CD14-positive monocyte (primary cell): ENCODE measurements around the gene STN1. TPM values are rescaled to one million over a fixed set of nuclear protein-coding genes. Genes with fewer than 3 reads are reported as not detected.

ENCODE experiments used
- DNase-seq, 3 donors: peaks; one replicate each; pipeline ENCODE4 v3.0.0-alpha.2; 2011 to 2022
- H2AFZ ChIP-seq: 2 replicates; pipeline ENCODE4 v1.6.0; 2012; ENCODE audit warnings: mild to moderate bottlenecking, low read depth, low read length, inconsistent platforms; ENCODE audit not compliant: insufficient read depth, poor library complexity, severe bottlenecking
- H3K27ac ChIP-seq, 2 donors: 1 replicate in 1 of 2; 2 replicates in 1 of 2; pipeline ENCODE4 v1.5.1; 2012 to 2013; ENCODE audit warnings: low read length in 2 of 2, control low read depth in 1 of 2, inconsistent platforms in 1 of 2, low read depth in 1 of 2, mild to moderate bottlenecking in 1 of 2
- H3K27me3 ChIP-seq, 2 donors: one replicate each; pipeline versions ENCODE4 v1.6.0 to v1.6.1; 2011 to 2013; ENCODE audit warnings: low read length in 2 of 2; ENCODE audit not compliant: control insufficient read depth in 2 of 2, insufficient read depth in 2 of 2
- H3K36me3 ChIP-seq, 2 donors: replicated peaks in 1 of 2; 1 replicate in 1 of 2; 2 replicates in 1 of 2; pipeline versions ENCODE4 v1.5.1 to v1.6.1; 2012 to 2013; ENCODE audit warnings: low read length in 2 of 2, control low read depth in 1 of 2, inconsistent platforms in 1 of 2, mild to moderate bottlenecking in 1 of 2; ENCODE audit not compliant: insufficient read depth in 2 of 2, control insufficient read depth in 1 of 2
- H3K4me1 ChIP-seq, 2 donors: 1 replicate in 1 of 2; 2 replicates in 1 of 2; pipeline versions ENCODE4 v1.5.1 to v1.6.1; 2012 to 2013; ENCODE audit warnings: low read length in 2 of 2, control low read depth in 1 of 2, inconsistent platforms in 1 of 2, mild to moderate bottlenecking in 1 of 2, moderate library complexity in 1 of 2; ENCODE audit not compliant: insufficient read depth in 2 of 2, control insufficient read depth in 1 of 2
- H3K4me2 ChIP-seq: replicated peaks from 2 replicates; pipeline ENCODE3; 2012; ENCODE audit warnings: low read length, moderate library complexity, mild to moderate bottlenecking; ENCODE audit not compliant: poor library complexity, severe bottlenecking; ENCODE audit errors: extremely low read depth
- H3K4me3 ChIP-seq, 3 experiments: fragments of 200-600 bp in 1 of 3; sonication (generic) in 1 of 3; replicated peaks in 1 of 3; 1 replicate in 2 of 3; 2 replicates in 1 of 3; pipeline ENCODE4 v1.5.1; 2011 to 2013; ENCODE audit warnings: low read length in 3 of 3, mild to moderate bottlenecking in 3 of 3, control low read depth in 2 of 3, low read depth in 2 of 3, inconsistent platforms in 1 of 3, moderate library complexity in 1 of 3
- H3K79me2 ChIP-seq: 2 replicates; pipeline ENCODE4 v1.6.0; 2012; ENCODE audit warnings: mild to moderate bottlenecking, control low read depth, inconsistent platforms, low read length, moderate library complexity; ENCODE audit not compliant: insufficient read depth
- H3K9ac ChIP-seq: 2 replicates; pipeline ENCODE4 v1.6.0; 2017; ENCODE audit warnings: low read length, mild to moderate bottlenecking; ENCODE audit not compliant: insufficient read depth, poor library complexity, severe bottlenecking
- H3K9me3 ChIP-seq, 2 donors: replicated peaks in 1 of 2; 1 replicate in 1 of 2; 2 replicates in 1 of 2; pipeline versions ENCODE4 v1.5.1 to v1.6.1; 2012 to 2013; ENCODE audit warnings: low read length in 2 of 2, control low read depth in 1 of 2; ENCODE audit not compliant: control insufficient read depth in 1 of 2, insufficient read depth in 1 of 2
- H4K20me1 ChIP-seq: 2 replicates; pipeline ENCODE4 v1.6.0; 2012; ENCODE audit warnings: mild to moderate bottlenecking, low read length, control low read depth, moderate library complexity; ENCODE audit not compliant: insufficient read depth
- H3K27ac Mint-ChIP-seq, 7 donors: one replicate each; pipeline ENCODE4 v1.8.0; 2020; ENCODE audit warnings: mild to moderate bottlenecking in 7 of 7, mixed read lengths in 7 of 7, moderate library complexity in 6 of 7, inconsistent platforms in 2 of 7
- H3K27me3 Mint-ChIP-seq, 3 donors: one replicate each; pipeline ENCODE4 v1.8.0; 2021 to 2022; ENCODE audit warnings: low read depth in 3 of 3, mild to moderate bottlenecking in 3 of 3, mixed read lengths in 3 of 3, moderate library complexity in 3 of 3, inconsistent platforms in 1 of 3
- H3K36me3 Mint-ChIP-seq, 2 donors: one replicate each; pipeline ENCODE4 v1.8.0; 2020; ENCODE audit warnings: mixed read lengths in 2 of 2, inconsistent platforms in 1 of 2, mild to moderate bottlenecking in 1 of 2
- H3K4me1 Mint-ChIP-seq: one replicate; pipeline ENCODE4 v1.8.0; 2020; ENCODE audit warnings: mild to moderate bottlenecking, mixed read lengths
- H3K4me3 Mint-ChIP-seq, 2 donors: one replicate each; pipeline ENCODE4 v1.8.0; 2020; ENCODE audit warnings: mild to moderate bottlenecking in 2 of 2, mixed read lengths in 2 of 2, moderate library complexity in 1 of 2
- H3K9me3 Mint-ChIP-seq, 7 donors: one replicate each; pipeline ENCODE4 v1.8.0; 2020 to 2022; ENCODE audit warnings: mixed read lengths in 7 of 7, mild to moderate bottlenecking in 6 of 7, moderate library complexity in 6 of 7, inconsistent platforms in 2 of 7
- WGBS: methylation state at CpG from one replicate; pipeline ENCODE4 v1.1.5; 2013; ENCODE audit warnings: missing lambda C conversion rate; ENCODE audit not compliant: insufficient coverage; 5-methylcytosine and 5-hydroxymethylcytosine counted together
- intact Hi-C, 2 donors: fragments of 100-400 bp; cut with micrococcal nuclease; formaldehyde crosslinking; loops; one replicate each; pipeline versions ENCODE4 v1.15.0 to v1.15.1; 2023
- polyA plus RNA-seq, 3 donors: library from polyadenylated mRNA; depleted of rRNA in 1 of 3; unstranded in 2 of 3; stranded (reverse) in 1 of 3; fragments of 300-500 nt in 2 of 3; fragments of >200 nt in 1 of 3; fragmentation: Illumina TruSeq in 2 of 3; gene quantifications; 1 replicate in 2 of 3; 2 replicates in 1 of 3; pipeline ENCODE4 v1.2.3, GENCODE V29; 2012 to 2021
- TF ChIP-seq, protein P1 (sequence below): fragments of 200-600 bp; IDR thresholded peaks from one replicate; pipeline ENCODE4 v1.8.0; 2022; ENCODE audit warnings: antibody characterized with exemption, mild to moderate bottlenecking

Gene STN1
- polyA plus RNA-seq, 3 donors = 19.3 to 37.4 (median 35.9) TPM

DNA sequence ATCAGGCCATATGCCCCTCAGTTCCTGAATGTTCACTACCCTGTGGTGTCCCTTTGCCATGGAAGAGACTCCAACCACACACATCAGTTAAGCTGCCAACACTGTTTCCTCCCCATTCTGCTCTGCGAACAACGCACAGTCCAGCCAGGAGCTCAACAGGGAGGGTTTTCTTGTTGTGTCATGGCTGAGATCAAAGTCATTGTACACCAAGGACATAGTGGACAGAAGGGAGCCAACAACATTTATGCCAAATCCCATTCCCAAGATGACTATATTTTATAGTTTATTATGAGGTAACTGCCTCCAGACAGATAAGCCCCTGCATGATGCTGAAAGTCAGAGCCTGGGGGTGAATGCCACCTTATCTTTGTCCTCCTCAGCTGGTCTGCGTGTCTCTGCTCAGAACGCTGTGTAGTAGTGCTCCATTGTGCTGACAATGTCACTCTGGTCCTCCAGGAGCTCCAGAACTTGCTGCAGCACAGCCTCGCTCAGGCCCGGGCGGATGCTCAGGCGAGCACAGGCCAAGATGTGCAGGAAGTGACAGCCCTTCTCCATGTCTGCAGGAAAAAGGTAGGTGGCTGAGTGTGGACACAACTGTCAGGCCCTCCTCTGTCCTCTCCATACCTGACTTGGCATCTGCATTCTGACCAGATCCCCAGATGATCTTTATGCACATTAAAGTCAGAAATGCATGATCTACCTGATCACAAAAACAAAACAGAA is 35.5 kb downstream of the STN1 start:
- Histone ChIP-seq H3K9me3 (no peaks in the 10 kb centered on the region), H3K27ac (no peak overlapping the region), H4K20me1 (no peaks in the 10 kb centered on the region), H2AFZ (no peak overlapping the region), H3K4me3 (no peak overlapping the region), H3K36me3 (peaks cover 70 to 94% of the 10 kb centered on the region in 2 donors), H3K79me2 (no peaks in the 10 kb centered on the region), H3K4me1 (no peaks in the 10 kb centered on the region), H3K4me2 (no peak overlapping the region), H3K9ac (no peak overlapping the region), H3K27me3 (no peaks in the 10 kb centered on the region)
- TF ChIP-seq, protein P1, sequence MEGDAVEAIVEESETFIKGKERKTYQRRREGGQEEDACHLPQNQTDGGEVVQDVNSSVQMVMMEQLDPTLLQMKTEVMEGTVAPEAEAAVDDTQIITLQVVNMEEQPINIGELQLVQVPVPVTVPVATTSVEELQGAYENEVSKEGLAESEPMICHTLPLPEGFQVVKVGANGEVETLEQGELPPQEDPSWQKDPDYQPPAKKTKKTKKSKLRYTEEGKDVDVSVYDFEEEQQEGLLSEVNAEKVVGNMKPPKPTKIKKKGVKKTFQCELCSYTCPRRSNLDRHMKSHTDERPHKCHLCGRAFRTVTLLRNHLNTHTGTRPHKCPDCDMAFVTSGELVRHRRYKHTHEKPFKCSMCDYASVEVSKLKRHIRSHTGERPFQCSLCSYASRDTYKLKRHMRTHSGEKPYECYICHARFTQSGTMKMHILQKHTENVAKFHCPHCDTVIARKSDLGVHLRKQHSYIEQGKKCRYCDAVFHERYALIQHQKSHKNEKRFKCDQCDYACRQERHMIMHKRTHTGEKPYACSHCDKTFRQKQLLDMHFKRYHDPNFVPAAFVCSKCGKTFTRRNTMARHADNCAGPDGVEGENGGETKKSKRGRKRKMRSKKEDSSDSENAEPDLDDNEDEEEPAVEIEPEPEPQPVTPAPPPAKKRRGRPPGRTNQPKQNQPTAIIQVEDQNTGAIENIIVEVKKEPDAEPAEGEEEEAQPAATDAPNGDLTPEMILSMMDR = no peak
- peaks cover 0 to 3% (median 0%) of the 10 kb centered on the region in 3 donors for H3K27me3 Mint-ChIP-seq
- intact Hi-C loops = no loop called here
- no peaks in the 10 kb centered on the region for H3K4me1 Mint-ChIP-seq
- H3K27ac Mint-ChIP-seq = no peak overlapping the region
- no peak for DNase-seq
- H3K9me3 Mint-ChIP-seq = no peaks in the 10 kb centered on the region
- no peak overlapping the region for H3K4me3 Mint-ChIP-seq
- 97% methylated on average over 6 of the region's 8 CpGs for WGBS
- H3K36me3 Mint-ChIP-seq = peaks cover 80% of the 10 kb centered on the region in 2 donors

DNA sequence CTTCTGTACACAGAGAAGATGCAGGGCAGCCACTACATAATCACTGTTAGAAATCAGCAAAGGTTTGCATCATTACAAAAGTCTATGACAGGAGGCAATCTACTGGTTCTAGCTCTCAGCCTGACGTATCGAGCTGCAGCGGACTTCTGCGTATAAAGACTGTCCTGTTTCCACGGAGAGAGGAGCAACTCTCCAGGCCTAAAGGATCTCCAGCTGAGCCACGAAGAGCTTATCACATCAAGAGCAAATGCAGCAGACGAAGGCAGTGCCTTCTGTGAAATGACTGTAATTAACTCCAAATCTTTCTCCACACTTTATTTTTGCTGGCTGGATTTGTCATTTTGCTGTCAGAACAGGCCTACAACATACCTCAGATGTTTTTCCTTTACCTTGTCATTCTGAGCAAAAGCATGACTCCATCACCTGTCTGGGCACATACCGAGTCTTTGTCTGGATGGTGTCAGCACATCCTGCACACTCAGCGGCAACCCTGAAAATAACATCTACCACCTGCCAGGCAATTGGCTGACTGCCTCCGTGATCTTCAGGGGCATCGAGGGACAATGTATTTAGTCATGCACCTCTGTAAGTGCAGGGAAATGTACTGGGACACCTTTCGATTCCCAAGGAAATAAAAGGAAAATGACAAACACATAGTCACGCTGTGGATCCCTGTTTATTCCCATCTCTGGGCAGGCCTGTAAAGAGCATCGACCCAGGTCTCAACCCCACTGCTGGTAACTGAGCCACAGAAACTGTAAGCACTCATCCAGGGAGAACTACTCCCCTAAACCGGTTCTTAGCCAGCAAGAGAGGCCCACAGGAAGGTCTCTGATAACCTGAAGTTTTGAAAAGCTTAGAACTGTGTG is 36.3 kb downstream of the STN1 start:
- no peaks in the 10 kb centered on the region for H3K4me1 Mint-ChIP-seq
- no peak for DNase-seq

More for the DNA sequence above, 36.3 kb downstream of the STN1 start:
- Mint-ChIP-seq H3K4me3 (no peak overlapping the region), H3K9me3 (no peaks in the 10 kb centered on the region), H3K36me3 (peaks cover 75 to 76% of the 10 kb centered on the region in 2 donors), H3K27me3 (peaks cover 0 to 3% (median 0%) of the 10 kb centered on the region in 3 donors), H3K27ac (no peak overlapping the region)
- Histone ChIP-seq H3K36me3 (peaks cover 66 to 94% of the 10 kb centered on the region in 2 donors), H3K4me3 (no peak overlapping the region), H3K27me3 (no peaks in the 10 kb centered on the region), H2AFZ (no peak overlapping the region), H3K9ac (no peak overlapping the region), H4K20me1 (no peaks in the 10 kb centered on the region), H3K27ac (no peak overlapping the region), H3K79me2 (no peaks in the 10 kb centered on the region), H3K4me2 (no peak overlapping the region), H3K4me1 (no peaks in the 10 kb centered on the region), H3K9me3 (no peaks in the 10 kb centered on the region)
- intact Hi-C loops = no loop called here
- TF ChIP-seq, protein P1 = no peak
- 95% methylated on average over 15 of the region's 15 CpGs for WGBS
